Upper lobe of left lung (tissue), 4 donors: ENCODE measurements around the gene PON1.

ENCODE experiments used
- CTCF ChIP-seq, 6 experiments: fragments of 450-650 bp in 4 of 6; fragments of 200-600 bp in 2 of 6; sonication (generic) in 2 of 6; IDR thresholded peaks; one replicate each; pipeline ENCODE4 v1.5.1; 2016 to 2019; ENCODE audit warnings: antibody characterized with exemption in 6 of 6
- EP300 ChIP-seq, 4 donors: sonication (generic); formaldehyde crosslinking; IDR thresholded peaks; one replicate each; pipeline ENCODE4 v1.5.1; 2017; ENCODE audit warnings: antibody characterized with exemption in 4 of 4, control low read depth in 2 of 4
- POLR2A ChIP-seq, 4 donors: fragments of 450-650 bp; IDR thresholded peaks; one replicate each; pipeline ENCODE4 v1.5.1; 2016 to 2017; ENCODE audit warnings: antibody characterized with exemption in 4 of 4, mild to moderate bottlenecking in 2 of 4

GRCh38 chr7:95317966-95318365 lies 6.4 kb downstream of the PON1 start:
- TF ChIP-seq POLR2A (IDR thresholded peaks at IDR 0.05) (no peak), CTCF (IDR thresholded peaks at IDR 0.05) (no peak), EP300 (IDR thresholded peaks at IDR 0.05) (no peak)
